Ovary (tissue), 3 donors: Measurements from ENCODE around the gene SVBP.

Source experiments
- CTCF ChIP-seq, 3 donors: fragments of 450-650 bp in 2 of 3; fragments of 200-600 bp in 1 of 3; IDR thresholded peaks; one replicate each; pipeline versions ENCODE4 v1.5.1 to v1.8.0; 2016 to 2022; ENCODE audit warnings: antibody characterized with exemption in 3 of 3, mild to moderate bottlenecking in 1 of 3
- POLR2A ChIP-seq: fragments of 450-650 bp; IDR thresholded peaks from one replicate; pipeline ENCODE4 v1.6.1; 2017; ENCODE audit warnings: antibody characterized with exemption, mild to moderate bottlenecking, moderate library complexity
- donor health status: DM: no; HTN: no; CAD: no.

GRCh38 chr1:42851960-42852607 is 34.9 kb upstream of the SVBP start:
- TF ChIP-seq CTCF (IDR thresholded peaks at IDR 0.05) (no peak), POLR2A (no peak)
